H7 (cell line): Measurements from ENCODE around the gene NRBF2. TPM values are rescaled to one million over a fixed set of nuclear protein-coding genes. Genes with fewer than 3 reads are reported as not detected.

Experiments
- DNase-seq: peaks from one replicate; pipeline ENCODE4 v3.0.0; 2012
- H3K27me3 ChIP-seq: 2 replicates; pipeline ENCODE4 v1.6.0; 2011; ENCODE audit warnings: mild to moderate bottlenecking, low read length; ENCODE audit not compliant: control insufficient read depth, insufficient read depth
- H3K36me3 ChIP-seq: replicated peaks from 2 replicates; pipeline ENCODE4 v1.5.1; 2011; ENCODE audit warnings: low read length; ENCODE audit not compliant: control insufficient read depth, insufficient read depth
- H3K4me3 ChIP-seq: 2 replicates; pipeline ENCODE4 v1.5.1; 2011; ENCODE audit warnings: low read depth, mild to moderate bottlenecking, control low read depth, low read length, moderate library complexity; ENCODE audit not compliant: insufficient read depth
- total RNA-seq: library from RNA; depleted of rRNA; stranded (reverse); fragments of >200 nt; shearing (Covaris generic); gene quantifications from 2 replicates; pipeline ENCODE4 v1.2.3, GENCODE V29; 2014

Gene NRBF2
- total RNA-seq, 1 experiment from 2014 or later, result 27.3 TPM

DNA sequence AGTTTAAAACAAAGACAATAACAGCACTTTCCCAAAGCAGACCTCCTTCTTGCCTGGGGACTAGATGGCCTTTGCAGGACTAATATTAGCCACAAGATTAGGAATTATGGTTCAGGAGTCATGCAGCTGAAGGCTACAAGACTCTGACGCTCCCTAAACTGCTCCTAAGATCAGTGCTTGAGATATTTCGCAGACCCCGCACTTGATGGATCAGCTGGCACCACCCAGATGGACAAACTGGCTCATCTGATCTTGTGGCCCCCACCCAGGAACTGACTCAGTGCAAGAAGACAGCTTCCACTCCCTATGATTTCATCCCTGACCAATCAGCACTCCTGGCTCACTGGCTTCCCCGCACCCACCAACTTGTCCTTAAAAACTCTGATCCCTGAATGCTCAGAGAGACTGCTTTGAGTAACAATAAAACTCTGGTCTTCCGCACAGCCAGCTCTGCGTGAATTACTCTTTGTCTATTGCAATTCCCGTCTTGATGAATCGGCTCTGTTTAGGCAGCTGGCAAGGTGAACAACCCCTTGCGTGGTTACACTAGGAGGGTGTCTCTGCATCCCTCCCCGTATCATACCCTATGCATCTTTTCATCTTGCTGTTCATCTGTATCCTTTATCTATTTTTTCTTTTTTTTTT lies 26.9 kb upstream of the NRBF2 start:
- no peak for DNase-seq
- Histone ChIP-seq H3K36me3 (no peaks in the 10 kb centered on the region), H3K4me3 (no peak overlapping the region), H3K27me3 (no peaks in the 10 kb centered on the region)

- H3K36me3 ChIP-seq, result no peaks in the 10 kb centered on the region
- no peak overlapping the region for H3K4me3 ChIP-seq
- H3K27me3 ChIP-seq, result no peaks in the 10 kb centered on the region
- no peak for DNase-seq
These were observed 25.1 kb upstream of the NRBF2 start for GRCh38 chr10:63107943-63108437.

DNA sequence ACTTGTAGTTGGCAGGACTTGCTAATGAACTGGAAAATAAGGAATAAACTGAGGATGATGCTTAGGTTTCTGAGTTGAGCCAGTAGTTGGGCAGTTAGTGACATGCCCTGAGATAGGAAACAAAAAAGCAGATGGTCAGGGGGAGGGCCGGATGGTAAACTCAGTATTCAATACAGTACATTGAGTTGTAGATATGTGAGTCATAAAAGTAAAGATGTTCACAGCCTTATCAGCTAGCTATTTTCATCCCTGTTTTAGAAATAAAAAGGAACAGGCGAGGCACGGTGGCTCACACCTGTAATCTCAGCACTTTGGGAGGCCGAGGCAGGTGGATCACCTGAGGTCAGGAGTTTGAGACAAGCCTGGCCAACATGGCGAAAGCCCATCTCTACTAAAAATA lies 22.2 kb upstream of the NRBF2 start:
- H3K27me3 ChIP-seq, result no peaks in the 10 kb centered on the region
- no peak overlapping the region for H3K4me3 ChIP-seq
- DNase-seq, result no peak
- H3K36me3 ChIP-seq, result no peaks in the 10 kb centered on the region

DNA sequence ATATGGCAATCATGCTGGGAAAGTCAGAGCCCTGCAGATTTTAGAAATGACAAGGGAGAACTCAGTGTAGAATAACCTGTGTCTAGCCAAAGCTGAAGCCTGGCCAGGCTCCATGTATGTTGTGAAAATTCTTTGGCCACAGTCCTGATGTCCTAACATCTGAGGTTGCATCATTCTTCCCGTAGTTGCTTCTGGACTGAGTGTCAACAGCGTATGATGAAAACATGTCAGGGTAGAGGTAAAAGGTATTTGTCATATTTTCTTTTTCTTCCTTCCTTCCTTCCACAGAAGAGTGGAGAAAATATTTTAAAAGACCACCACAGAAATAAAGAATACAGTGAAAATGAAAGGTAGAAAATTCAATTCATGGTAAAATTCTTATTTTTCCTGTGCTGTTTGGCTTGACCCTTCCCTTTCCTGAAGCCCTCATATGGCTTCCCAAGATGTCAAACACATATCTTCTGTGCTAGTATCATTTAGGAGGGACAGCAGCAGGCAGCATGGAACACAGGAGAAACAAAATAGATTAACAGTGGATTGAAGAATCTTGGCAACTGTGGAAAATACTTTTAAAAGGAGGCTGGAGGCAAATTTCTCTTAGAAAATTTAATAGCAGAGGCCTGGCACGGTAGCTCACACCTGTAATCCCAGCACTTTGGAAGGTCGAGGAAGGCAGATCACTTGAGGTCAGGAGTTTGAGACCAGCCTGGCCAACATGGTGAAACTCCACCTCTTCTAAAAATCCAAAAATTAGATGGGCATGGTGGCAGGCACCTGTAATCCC lies 18.9 kb upstream of the NRBF2 start:
- Histone ChIP-seq H3K36me3 (no peaks in the 10 kb centered on the region), H3K4me3 (no peak overlapping the region), H3K27me3 (no peaks in the 10 kb centered on the region)
- no peak for DNase-seq

GRCh38 chr10:63115732-63116383 lies 17.3 kb upstream of the NRBF2 start:
- H3K36me3 ChIP-seq, result no peaks in the 10 kb centered on the region
- H3K27me3 ChIP-seq, result no peaks in the 10 kb centered on the region
- no peak overlapping the region for H3K4me3 ChIP-seq
- no peak for DNase-seq

DNA sequence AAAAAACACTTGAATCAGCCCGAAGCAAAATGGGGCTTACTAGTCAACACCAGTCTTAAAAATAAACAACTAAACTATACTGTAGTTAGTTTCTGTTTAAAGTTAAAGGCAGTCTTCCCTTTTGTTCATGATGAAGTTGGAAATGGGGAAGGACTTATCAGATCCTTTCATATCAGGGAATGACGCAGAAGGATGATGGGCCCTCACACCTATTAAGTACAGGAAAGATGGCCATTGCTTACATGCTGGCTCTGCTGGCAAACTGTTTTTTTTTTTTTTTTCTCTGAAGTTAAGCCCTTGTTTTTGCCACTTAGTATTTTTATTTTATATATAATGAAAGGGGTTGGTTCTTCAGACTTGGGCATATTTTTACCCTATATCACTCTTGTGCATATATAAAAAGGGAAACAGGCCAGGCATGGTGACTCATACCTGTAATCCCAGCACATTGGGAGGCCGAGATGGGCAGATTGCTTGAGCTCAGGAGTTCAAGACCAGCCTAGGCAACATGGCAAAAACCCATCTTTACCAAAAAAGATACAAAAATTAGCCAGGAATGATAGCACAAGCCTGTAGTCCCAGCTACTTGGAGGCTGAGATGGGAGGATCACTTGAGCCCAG lies 16.6 kb upstream of the NRBF2 start:
- no peak for DNase-seq
- Histone ChIP-seq H3K4me3 (no peak overlapping the region), H3K27me3 (no peaks in the 10 kb centered on the region), H3K36me3 (no peaks in the 10 kb centered on the region)

DNA sequence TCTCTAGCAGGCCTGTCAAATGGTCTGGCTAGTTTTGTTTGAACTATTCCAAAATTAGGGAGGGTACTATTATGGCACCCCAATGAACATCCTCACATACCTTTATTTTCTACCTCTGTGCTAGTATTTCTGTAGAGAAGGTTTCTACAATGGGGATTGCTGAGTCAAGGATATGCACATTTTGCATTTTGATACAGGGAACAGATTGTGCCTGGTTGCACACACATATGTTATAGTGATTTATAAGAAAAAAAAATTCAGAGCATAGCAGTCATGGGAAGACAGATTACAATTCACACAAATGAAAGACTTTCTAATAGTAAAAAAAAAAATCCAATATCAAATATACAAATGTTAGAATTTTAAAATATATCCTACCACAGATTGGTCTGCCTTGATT lies 14.1 kb upstream of the NRBF2 start:
- Histone ChIP-seq H3K36me3 (no peaks in the 10 kb centered on the region), H3K27me3 (no peaks in the 10 kb centered on the region), H3K4me3 (no peak overlapping the region)
- DNase-seq, result no peak

DNA sequence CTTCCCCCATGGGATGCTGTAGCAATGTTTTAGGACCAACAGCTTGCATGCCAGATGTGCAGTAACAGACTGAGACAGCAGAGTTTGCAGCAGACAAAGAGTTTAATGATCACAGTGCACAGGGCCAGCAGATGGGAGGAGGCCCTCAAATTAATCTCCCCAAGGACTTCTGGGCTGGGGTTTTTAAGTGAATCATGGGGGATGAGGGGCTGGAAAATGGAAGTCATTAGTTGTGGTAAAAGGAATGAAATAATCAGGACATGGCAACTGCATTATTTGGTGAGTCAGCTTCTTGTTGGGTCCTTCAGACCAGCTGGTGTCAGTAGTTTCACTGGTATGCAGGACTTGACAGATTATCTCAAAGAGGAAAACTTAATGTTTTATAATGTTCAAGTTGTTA lies 12.6 kb upstream of the NRBF2 start:
- DNase-seq, result no peak
- no peaks in the 10 kb centered on the region for H3K36me3 ChIP-seq
- no peaks in the 10 kb centered on the region for H3K27me3 ChIP-seq
- no peak overlapping the region for H3K4me3 ChIP-seq

DNA sequence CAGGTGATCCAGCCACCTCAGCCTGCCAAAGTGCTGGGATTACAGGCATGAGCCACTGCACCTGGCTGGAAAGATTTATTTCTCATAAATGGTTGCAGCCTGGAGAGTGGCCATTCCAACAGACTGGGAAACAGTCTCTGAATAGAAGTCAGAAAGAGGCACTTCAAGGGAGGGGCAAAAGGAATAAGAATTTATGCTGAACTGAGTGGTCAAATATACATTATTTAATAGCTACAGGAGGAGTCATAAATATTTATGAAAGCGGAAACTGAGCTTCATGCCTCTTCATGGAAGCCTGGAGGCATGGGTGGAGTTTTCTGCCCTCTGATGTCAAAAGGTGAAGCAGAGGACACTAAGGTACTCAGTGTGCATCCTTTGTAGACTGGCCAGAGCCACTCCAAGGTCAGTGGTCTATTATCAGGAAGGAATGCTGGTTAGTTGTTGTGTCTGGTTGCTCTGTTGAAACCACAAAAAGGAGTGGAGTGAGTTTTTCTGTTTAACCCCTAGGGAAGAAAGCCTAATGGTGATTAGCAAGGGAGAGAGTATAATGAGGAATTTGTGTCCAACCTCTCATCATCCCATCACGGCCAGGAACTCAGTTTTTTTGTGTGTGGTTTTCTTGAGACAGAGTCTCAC lies 9.3 kb upstream of the NRBF2 start:
- Histone ChIP-seq H3K4me3 (no peak overlapping the region), H3K36me3 (no peaks in the 10 kb centered on the region), H3K27me3 (no peaks in the 10 kb centered on the region)
- no peak for DNase-seq

DNA sequence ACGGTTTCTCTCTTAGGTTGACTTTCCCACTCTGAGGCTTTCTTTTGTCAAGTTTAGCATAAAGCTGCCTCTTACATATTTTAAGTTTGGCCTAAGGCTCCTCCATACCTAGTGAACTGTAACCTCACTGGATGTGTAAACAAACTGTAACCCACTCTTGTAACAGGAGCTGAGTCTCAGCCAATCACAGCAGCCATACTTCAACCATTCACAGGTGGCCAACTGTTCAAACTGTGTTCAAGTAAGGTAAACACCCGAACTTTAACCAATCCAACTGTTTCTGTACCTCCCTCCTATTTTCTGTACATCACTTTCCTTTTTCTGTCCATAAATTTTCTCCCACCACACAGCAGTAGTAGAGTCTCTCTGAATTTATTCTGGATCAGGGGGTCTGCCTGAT lies 7.7 kb upstream of the NRBF2 start:
- no peaks in the 10 kb centered on the region for H3K36me3 ChIP-seq
- H3K27me3 ChIP-seq, result no peaks in the 10 kb centered on the region
- no peak for DNase-seq

DNA sequence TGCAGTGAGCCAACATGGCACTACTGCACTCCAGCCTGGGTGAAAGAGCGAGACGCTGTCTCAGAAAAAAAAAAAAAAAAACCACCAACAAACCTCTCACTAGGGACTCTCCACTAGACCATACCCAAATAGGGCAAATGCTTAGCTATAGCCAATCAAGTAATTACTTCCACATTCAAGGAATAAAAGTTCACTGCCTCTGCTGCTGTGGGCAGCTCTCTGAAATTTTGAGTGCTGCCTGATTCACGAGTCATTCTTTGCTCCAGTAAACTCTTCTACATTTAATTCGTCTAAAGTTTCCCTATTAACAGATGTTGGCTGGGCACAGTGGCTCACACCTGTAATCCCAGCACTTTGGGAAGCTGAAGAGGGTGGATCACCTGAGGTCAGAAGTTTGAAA lies 4.7 kb upstream of the NRBF2 start:
- Histone ChIP-seq H3K27me3 (no peaks in the 10 kb centered on the region), H3K36me3 (no peaks in the 10 kb centered on the region)
- DNase-seq, result no peak

More for the DNA sequence above, 7.7 kb upstream of the NRBF2 start:
- H3K4me3 ChIP-seq, result no peak overlapping the region

DNA sequence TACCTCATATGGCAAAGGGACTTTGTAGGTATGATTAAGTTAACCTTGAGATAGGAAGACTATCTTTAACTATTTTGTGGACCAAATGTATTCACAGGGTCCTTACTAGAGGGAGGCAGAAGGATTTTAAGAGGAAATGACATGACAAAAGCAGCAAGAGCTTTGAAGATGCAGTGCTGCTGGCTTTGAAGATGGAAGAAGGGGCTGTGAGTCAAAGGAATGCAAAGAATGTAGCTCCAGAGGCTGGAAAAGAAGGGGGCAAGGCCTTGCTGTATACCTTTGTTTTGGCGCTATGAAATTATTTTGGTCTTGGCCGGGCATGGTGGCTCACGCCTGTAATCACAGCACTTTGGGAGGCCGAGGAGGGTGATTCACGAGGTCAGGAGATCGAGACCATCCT lies 3.2 kb upstream of the NRBF2 start:
- no peaks in the 10 kb centered on the region for H3K36me3 ChIP-seq
- no peaks in the 10 kb centered on the region for H3K27me3 ChIP-seq
- peak; percentile 35 for DNase-seq
- H3K4me3 ChIP-seq, result no peak overlapping the region

More for the DNA sequence above, 4.7 kb upstream of the NRBF2 start:
- no peak overlapping the region for H3K4me3 ChIP-seq

DNA sequence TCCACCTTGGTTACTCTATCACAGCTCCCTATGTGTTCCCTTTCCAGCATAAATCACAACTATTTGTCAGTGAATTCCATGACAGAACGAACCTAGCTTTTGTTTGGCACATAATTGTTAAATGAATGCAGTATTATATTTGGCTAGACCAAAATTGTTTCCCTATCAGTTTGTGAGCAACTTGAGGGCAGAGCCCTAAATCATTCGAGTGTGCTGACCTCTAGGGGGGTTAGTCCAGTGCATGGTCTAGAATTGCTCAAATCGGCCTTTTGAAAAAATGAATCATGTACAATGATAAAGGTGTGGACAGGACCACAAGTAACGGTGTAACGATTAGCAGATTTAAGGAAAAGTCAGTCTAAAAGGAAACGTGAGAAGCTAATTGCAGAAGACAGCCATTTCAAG lies 475 bp upstream of the NRBF2 start:
- H3K4me3 ChIP-seq, result no peak overlapping the region
- no peaks in the 10 kb centered on the region for H3K27me3 ChIP-seq
- no peaks in the 10 kb centered on the region for H3K36me3 ChIP-seq
- DNase-seq, result no peak

DNA sequence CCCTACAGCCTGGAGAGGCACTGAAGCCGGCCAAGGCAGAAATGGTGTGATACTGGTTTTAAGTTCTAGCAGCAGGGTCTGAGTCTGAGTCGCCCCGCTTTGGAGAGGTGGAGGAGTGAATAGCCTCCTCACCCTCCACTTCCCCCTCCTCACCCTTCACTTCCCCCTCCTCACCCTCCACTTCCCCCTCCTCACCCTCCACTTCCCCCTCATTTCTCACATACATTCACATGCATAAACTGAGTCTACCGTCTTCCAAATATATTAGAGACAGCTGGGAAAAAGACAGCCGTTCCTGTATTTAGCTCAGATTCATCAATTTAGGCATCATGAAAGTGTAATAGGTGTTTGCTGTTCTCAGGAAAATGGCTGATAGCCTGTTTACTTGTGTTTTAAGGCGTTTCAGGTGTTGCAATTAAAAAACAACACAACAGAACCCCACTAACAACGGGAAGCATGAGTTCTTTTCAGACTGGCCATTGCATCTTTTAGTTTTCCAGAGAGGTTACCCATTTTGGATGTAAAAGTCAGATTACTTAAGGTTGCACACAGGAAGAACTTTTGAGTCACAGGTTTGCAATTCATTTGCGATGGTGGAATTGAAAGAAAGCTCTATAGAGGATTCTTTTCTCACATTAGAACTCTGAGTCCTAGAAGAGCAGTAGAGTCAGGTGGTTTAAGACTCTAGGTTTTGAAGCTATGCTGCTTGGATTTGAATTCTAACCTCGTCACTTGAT lies 861 bp downstream of the NRBF2 start:
- Histone ChIP-seq H3K27me3 (no peaks in the 10 kb centered on the region), H3K4me3 (peak overlapping the region; percentile 91), H3K36me3 (no peaks in the 10 kb centered on the region)
- DNase-seq, result no peak
